IPS DF 19.7 (cell line): ENCODE measurements around the gene ACAP3.

Experiments
- DNase-seq: peaks from one replicate; pipeline ENCODE4 v3.0.0-alpha.2; 2013; ENCODE audit warnings: low read depth, low spot score

Gene ACAP3, protein sequence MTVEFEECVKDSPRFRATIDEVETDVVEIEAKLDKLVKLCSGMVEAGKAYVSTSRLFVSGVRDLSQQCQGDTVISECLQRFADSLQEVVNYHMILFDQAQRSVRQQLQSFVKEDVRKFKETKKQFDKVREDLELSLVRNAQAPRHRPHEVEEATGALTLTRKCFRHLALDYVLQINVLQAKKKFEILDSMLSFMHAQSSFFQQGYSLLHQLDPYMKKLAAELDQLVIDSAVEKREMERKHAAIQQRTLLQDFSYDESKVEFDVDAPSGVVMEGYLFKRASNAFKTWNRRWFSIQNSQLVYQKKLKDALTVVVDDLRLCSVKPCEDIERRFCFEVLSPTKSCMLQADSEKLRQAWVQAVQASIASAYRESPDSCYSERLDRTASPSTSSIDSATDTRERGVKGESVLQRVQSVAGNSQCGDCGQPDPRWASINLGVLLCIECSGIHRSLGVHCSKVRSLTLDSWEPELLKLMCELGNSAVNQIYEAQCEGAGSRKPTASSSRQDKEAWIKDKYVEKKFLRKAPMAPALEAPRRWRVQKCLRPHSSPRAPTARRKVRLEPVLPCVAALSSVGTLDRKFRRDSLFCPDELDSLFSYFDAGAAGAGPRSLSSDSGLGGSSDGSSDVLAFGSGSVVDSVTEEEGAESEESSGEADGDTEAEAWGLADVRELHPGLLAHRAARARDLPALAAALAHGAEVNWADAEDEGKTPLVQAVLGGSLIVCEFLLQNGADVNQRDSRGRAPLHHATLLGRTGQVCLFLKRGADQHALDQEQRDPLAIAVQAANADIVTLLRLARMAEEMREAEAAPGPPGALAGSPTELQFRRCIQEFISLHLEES

GRCh38 chr1:1307923-1308755, at the start of gene ACAP3, which contains the start of gene PUSL1:
TSS of gene ACAP3 (minus strand) at chr1:1307930. CDS start at chr1:1307815, 115 bp downstream.
TSS of gene PUSL1 (plus strand) at chr1:1308597. CDS start at chr1:1308644, 47 bp downstream.
- DNase-seq: no peak

DNA sequence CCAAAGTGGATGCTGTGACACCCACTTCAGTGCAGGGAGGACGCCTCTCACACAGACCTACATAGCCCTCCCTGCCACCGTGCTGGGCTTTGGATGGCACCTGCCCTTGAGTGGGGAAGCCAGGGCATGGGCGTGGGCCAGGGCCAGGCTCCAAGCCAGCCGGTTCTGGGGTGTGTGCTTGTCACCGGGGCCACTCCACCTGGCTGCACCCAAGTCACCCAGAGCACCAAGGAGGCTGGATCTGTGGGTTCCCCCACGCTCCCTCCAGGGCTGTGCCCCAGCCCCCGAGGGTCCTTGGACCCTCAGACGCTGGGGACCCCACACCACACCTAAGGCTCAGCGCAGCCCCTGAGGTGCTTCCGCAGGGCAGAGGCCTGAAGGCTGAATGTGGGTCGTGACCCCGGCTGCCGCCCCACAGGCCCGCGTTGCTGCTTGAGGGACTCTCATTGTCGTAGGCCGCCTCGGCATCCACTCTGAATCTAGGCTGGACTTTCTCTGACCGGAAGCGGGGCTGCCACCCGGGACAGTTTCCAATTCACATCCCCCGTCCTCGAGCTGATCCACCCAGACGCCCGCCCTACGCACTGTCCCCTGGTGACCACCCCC, 49.2 kb upstream of the ACAP3 start:
- no peak for DNase-seq

DNA sequence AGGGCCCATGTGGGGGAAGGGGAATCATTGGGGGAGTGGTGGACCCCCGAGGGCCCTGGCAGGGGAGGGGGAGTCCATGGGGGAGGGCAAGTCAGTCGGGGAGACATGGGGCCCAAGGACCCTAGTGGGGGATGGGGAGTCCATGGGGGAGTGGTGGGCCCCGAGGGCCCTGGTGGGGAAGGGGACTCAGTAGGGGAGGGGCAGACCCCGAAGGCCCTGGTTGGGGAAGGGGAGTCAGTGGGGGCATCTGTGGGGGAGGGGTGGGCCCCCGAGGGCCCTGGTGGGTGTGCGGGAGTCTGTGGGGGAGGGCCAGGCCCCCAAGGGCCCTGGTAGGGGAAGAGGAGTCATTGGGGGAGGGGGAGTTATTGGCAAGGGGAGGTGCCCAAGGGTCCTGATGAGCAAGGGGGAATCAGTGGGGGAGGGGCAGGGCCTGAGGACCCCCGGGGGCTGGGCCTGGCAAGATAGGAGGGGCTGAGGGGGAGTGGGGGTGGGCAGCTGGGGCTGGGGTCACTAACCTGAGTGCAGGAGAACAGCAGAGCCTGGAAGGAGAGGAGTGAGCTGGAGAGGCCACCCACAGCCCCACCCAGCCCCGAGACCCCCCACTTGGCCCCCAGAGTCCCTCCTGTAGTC, 48.6 kb upstream of the ACAP3 start:
- DNase-seq: no peak

DNA sequence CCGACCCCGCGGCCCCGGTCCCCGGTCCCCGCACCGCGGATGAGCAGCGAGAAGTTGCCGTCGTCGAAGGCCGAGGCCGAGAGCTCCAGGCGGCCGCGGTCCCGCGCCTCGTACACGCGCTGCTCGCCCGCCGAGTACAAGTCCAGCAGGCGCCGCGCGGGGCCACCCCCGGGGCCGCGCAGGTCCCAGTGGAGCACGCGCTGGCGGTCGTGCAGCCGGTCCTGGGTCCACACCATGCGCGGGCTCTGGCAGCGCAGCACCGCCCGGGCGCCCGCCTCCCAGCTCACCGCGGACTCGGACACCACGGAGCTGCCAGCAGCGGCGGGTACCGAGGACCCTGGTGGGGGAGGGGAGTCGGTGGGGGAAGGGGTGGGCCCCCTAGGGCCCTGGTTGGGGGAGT, 47.7 kb upstream of the ACAP3 start:
- DNase-seq: no peak

DNA sequence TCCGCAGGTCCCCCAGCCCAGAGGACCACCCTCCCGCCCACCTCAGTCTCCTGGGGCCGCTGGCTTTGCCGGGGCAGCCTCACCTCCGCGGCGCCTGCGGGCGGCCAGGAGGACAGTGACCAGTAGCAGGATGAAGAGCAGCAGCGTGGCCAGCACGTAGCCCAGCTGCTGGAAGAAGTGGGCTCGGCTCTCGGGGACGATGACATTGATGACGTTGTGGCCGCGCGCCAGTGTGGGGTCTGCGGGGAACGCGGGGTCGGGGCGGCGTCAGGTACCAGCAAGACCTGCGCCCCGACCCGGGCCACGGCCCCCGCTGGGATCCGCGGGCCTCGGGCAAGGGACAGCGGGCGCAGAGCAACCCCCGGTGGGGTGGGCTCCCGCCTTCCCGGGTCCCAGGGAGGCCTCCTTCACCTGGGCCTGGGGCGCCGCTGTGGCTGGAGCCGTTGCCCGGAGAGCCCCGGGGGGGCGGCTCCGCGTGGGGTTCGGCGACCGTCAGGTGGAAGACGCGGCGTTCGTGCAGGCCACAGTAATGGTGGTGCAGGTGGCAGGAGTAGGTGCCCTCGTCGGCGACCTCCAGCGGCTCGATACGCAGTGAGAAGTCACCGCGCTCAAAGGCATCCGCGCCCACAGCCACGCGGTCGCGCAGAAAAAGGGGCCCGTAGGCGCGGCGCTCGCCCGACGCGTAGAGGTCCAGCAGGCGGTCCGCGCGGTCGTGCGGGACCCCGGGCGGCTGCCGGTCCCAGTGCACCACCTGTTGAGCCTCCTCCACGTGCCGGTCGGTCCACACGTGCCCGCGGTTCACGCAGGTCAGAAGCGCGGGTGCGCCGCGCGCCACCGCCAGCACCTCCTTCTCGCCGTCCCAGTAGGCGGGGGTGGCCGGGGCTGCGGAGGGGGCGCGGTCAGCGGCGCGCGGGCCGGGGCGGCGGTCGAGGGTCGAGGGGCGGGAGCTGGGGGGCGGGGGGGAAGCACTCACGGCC, 46.8 kb upstream of the ACAP3 start:
- no peak for DNase-seq

DNA sequence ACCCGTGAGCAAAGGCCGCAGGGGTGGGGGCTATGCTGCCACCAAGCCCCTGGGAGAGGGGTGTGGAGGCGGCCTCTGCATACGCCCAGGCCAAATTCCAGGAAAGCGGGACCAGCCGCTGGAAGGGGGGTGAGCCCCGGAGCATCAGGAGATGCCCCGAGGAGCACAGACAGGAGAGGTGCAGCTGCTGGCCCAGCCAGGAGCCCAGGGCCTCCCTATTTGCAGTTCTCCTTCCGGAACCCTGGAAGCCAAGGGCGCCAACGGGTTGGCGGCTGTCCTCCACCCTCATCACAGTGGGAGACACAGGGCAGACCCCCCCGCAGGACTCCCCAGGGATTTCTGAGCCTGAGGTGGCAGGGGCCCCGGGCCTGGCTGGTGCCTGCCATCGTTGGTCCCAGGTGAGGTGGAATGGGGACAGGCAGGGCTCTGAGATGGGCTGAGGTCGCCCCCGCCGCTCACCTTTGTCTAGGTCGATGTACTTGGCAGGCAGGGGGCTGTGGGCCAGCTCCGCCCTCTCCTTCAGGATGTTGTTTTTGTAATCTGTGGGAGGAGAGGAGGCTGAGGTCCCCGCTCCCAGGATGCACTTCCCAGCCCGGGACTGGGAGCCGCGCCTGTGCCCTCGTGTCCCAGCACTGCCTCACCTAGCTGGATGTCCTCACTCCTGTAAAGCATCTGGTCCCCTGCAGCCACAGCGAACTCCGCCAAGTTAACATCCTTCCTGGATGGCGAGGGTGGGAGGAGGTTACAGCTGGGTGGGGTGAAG, 45.8 kb upstream of the ACAP3 start:
- no peak for DNase-seq

GRCh38 chr1:1352786-1353388, 45.2 kb upstream of the ACAP3 start:
- DNase-seq: no peak

- no peak for DNase-seq
These were observed 44.0 kb upstream of the ACAP3 start for GRCh38 chr1:1351511-1352427.

DNA sequence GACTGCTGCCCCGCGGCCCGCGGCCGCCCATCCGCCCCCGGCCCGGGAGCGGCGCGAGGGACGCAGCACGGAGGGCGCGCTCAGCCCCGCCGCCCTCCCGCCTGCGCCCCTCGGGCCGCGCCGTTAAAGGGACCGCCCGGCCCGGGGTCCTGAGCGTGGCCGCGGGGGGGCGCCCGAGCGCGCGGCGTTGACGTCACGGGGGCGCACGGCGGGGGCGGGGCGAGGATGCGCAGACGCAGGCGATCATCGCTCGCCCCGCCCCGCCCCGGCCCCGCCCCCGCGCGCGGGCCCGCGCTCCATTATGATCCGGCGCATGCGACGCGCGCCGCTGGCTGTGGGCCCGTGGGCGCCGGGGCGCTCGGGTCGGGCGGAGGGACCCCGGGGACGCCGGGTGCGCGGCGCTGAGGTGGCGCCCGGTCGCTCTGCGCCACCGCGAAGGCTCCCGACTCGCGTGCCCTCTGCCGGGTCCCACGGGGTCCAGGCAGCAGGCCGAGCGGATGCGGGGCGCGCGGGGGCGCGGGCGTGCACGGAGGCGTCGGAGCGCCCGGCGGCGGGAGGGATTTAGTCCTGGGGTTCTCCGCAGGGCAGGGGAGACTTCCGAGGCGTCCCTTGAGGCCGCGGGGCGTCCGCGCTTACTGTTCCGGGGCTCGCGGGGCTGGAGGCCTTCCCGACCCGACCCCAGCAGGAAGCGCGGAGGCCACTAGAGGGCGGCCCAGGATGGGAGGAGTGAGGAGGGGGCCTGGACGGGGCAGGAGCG, 41.7 kb upstream of the ACAP3 start, which contains the start of gene DVL1:
TSS of gene DVL1 (minus strand) at position 163 of the 757 bp plus-strand sequence. CDS start 353 bp downstream, outside the sequence.
- DNase-seq: no peak

- no peak for DNase-seq
These were observed 40.9 kb upstream of the ACAP3 start for GRCh38 chr1:1348420-1349255.

DNA sequence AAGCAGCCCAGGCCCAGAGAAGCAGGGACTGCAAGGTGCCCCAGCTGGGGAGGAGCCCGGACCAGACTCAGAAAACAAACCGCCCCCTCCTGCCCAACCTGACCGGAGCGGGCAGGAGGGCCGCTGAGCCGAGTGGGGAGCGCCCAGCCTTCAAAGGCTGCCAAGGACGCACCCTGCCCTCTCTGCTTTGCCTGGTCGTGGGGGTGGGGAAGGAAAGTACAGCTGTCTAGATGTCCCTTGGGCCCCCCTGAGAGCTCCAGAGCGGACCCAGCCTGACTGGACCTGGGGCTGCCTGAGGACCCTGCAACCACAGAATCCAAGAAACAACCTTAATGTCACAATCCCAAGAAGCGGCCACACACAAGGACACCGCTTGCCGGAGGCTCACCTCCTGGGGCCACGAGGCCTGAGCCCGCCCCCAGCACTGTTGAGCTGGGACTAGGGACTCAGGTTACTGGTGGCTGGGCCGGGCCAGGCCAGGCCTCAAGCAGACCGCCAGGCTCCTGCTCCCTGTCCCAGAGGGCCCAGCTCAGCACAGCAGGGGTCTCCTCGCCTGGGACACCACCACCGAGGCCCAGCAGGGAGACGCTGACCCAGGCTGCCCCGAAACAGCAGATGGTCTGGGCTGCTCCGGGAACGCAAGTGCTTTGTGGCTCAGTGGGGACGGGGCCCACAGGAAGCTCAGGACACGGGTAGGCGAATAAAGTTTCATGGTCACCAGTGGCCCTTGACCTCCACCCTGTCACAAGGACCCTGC, 40.1 kb upstream of the ACAP3 start:
- DNase-seq: no peak

GRCh38 chr1:1347026-1347595, 39.4 kb upstream of the ACAP3 start:
- DNase-seq: no peak

GRCh38 chr1:1346501-1346890, 38.8 kb upstream of the ACAP3 start:
- no peak for DNase-seq

- no peak for DNase-seq
These were observed 38.2 kb upstream of the ACAP3 start for GRCh38 chr1:1345860-1346500.
